GM10248 (cell line): Measurements from ENCODE around the gene WDR6.

Experiments used
- CTCF ChIA-PET: fragments of 300-600 bp; sonication (Branson Sonifier 250); formaldehyde crosslinking; extraction: SDS; loops from one replicate; lab custom pipeline; 2021; ENCODE audit warnings: antibody characterized with exemption; lab: Yijun Ruan, JAX
- POLR2A ChIA-PET: fragments of 350-650 bp; sonication (Branson Sonifier 250); formaldehyde crosslinking; extraction: SDS; loops from one replicate; lab custom pipeline; 2020; ENCODE audit warnings: antibody characterized with exemption; lab: Yijun Ruan, JAX
- DNase-seq: peaks from one replicate; pipeline ENCODE4 v3.0.0; 2012; ENCODE audit errors: extremely low spot score
- CTCF ChIP-seq: IDR thresholded peaks from 2 replicates; pipeline ENCODE4 v1.5.1; 2012; ENCODE audit warnings: mild to moderate bottlenecking, low read depth; ENCODE audit errors: extremely low read depth, missing control alignments, control extremely low read depth

Gene WDR6

GRCh38 chr3:49015765-49016164 lies 8.6 kb downstream of the WDR6 start:
- ChIA-PET CTCF (interaction anchor here (1.0 to 1.5 kb wide), 3 partner anchors 9 to 580 kb away, joined by 3 to 7 read pairs (median 3); no protein-coding TSS in a partner anchor), POLR2A (interaction anchor here (2.3 to 4.2 kb wide), 2 partner anchors 9 to 13 kb away, joined by 11 to 28 read pairs; partner anchors contain the start of genes IMPDH2 and WDR6)
- no peak for DNase-seq
- no peak for TF ChIP-seq CTCF

GRCh38 chr3:49016414-49017228 lies 9.4 kb downstream of the WDR6 start:
- DNase-seq, result no peak
- CTCF ChIA-PET, result interaction anchor here (1.2 to 8.3 kb wide), 4 partner anchors 7 to 580 kb away, joined by 3 to 131 read pairs (median 8); partner anchors contain the start of gene WDR6
- POLR2A ChIA-PET, result interaction anchor here (2.2 to 4.2 kb wide), 3 partner anchors 8 to 13 kb away, joined by 6 to 28 read pairs (median 14); partner anchors contain the start of genes IMPDH2 and WDR6
- TF ChIP-seq CTCF, result no peak

- ChIA-PET POLR2A (interaction anchor here (1.0 to 4.2 kb wide), 4 partner anchors 8 to 28 kb away, joined by 3 to 28 read pairs (median 10); partner anchors contain the start of genes IMPDH2 and WDR6), CTCF (interaction anchor here (2.0 to 8.3 kb wide), 2 partner anchors 8 to 30 kb away, joined by 8 to 131 read pairs; partner anchors contain the start of gene WDR6)
- TF ChIP-seq CTCF, result no peak
- DNase-seq, result no peak
Observed at GRCh38 chr3:49017229-49017970, 10.2 kb downstream of the WDR6 start.

GRCh38 chr3:49017971-49018706 lies 10.9 kb downstream of the WDR6 start, which contains the start of gene DALRD3:
DALRD3 (minus strand) TSS chr3:49018580; CDS start chr3:49018564, 16 bp downstream.
- TF ChIP-seq CTCF, result no peak
- ChIA-PET POLR2A (interaction anchor here (0.6 to 4.2 kb wide), 6 partner anchors 8 to 76 kb away, joined by 3 to 28 read pairs (median 6); partner anchors contain the start of genes IMPDH2, QRICH1 and WDR6), CTCF (interaction anchor here (0.7 to 8.3 kb wide), 3 partner anchors 9 to 30 kb away, joined by 4 to 131 read pairs (median 8); partner anchors contain the start of genes P4HTM and WDR6)
- DNase-seq, result peak; percentile 85

GRCh38 chr3:49018707-49019006 lies 11.5 kb downstream of the WDR6 start:
- ChIA-PET CTCF (interaction anchor here (0.7 to 8.3 kb wide), 3 partner anchors 9 to 31 kb away, joined by 4 to 131 read pairs (median 8); partner anchors contain the start of genes P4HTM and WDR6), POLR2A (interaction anchor here (0.6 to 4.2 kb wide), 6 partner anchors 9 to 75 kb away, joined by 3 to 28 read pairs (median 6); partner anchors contain the start of genes IMPDH2, QRICH1 and WDR6)
- no peak for DNase-seq
- TF ChIP-seq CTCF, result no peak
